Immature natural killer cell (primary cell): ENCODE measurements around the gene RNU1-4. TPM values are rescaled to one million over a fixed set of nuclear protein-coding genes. Genes with fewer than 3 reads are reported as not detected.
"Not testable (repeated sequence)": the region's sequence is repeated elsewhere in the genome, so short reads cannot be mapped to it uniquely, and the experiment has no call there.

Source experiments
- DNase-seq, 3 donors: peaks; one replicate each; pipeline ENCODE4 v3.0.0; 2022; ENCODE audit warnings: mixed read lengths in 1 of 3
- H3K27ac Mint-ChIP-seq, 6 donors: one replicate each; pipeline ENCODE4 v1.8.0; 2020; ENCODE audit warnings: mixed read lengths in 6 of 6, mild to moderate bottlenecking in 5 of 6, inconsistent platforms in 4 of 6, moderate library complexity in 3 of 6
- H3K27me3 Mint-ChIP-seq, 3 donors: one replicate each; pipeline ENCODE4 v1.8.0; 2020 to 2021; ENCODE audit warnings: low read depth in 3 of 3, mild to moderate bottlenecking in 3 of 3, mixed read lengths in 3 of 3, moderate library complexity in 3 of 3, inconsistent platforms in 1 of 3
- H3K36me3 Mint-ChIP-seq, 3 donors: one replicate each; pipeline ENCODE4 v1.8.0; 2020; ENCODE audit warnings: mixed read lengths in 3 of 3, inconsistent platforms in 2 of 3, mild to moderate bottlenecking in 2 of 3
- H3K4me1 Mint-ChIP-seq, 2 donors: one replicate each; pipeline ENCODE4 v1.8.0; 2020; ENCODE audit warnings: inconsistent platforms in 2 of 2, mild to moderate bottlenecking in 2 of 2, mixed read lengths in 2 of 2, moderate library complexity in 1 of 2
- H3K4me3 Mint-ChIP-seq, 5 donors: one replicate each; pipeline ENCODE4 v1.8.0; 2020; ENCODE audit warnings: mild to moderate bottlenecking in 5 of 5, mixed read lengths in 5 of 5, inconsistent platforms in 3 of 5, moderate library complexity in 3 of 5
- H3K9me3 Mint-ChIP-seq, 6 donors: one replicate each; pipeline ENCODE4 v1.8.0; 2020; ENCODE audit warnings: mild to moderate bottlenecking in 6 of 6, mixed read lengths in 6 of 6, inconsistent platforms in 4 of 6, moderate library complexity in 3 of 6
- polyA plus RNA-seq, 3 donors: library from polyadenylated mRNA; unstranded; fragments of 300-500 nt; fragmentation: Illumina TruSeq; gene quantifications; one replicate each; pipeline ENCODE4 v1.2.3, GENCODE V29; 2021

Gene RNU1-4
- polyA plus RNA-seq, 3 donors from 2014 or later, result 28.1 TPM; not detected in 2

DNA sequence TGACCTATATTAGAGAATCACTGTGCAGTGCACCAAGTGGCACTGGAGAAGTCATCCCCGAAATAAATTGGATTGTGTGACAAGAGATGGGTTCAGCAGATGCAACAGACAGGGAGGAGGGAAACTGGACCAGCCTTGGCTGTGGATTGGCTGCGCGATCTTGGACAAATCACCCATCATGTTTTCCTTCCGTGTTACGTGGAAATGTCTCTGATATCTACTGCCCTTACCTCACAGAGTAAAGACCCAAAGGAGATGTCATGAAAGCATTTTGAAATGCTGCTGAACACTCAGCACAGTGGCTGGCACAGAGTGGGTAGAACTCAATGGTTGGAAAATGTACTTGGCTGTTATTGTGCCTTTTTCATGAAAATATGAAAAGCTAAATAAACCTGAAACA is 39.2 kb downstream of the RNU1-4 start:
- H3K27me3 Mint-ChIP-seq, H3K36me3 Mint-ChIP-seq, H3K4me3 Mint-ChIP-seq, H3K9me3 Mint-ChIP-seq, DNase-seq, H3K27ac Mint-ChIP-seq, H3K4me1 Mint-ChIP-seq: not testable (repeated sequence)

- not testable (repeated sequence) for H3K36me3 Mint-ChIP-seq, H3K4me3 Mint-ChIP-seq, DNase-seq, H3K27ac Mint-ChIP-seq, H3K4me1 Mint-ChIP-seq, H3K9me3 Mint-ChIP-seq, H3K27me3 Mint-ChIP-seq
Observed at GRCh38 chr1:16781033-16781432, 40.7 kb downstream of the RNU1-4 start.

DNA sequence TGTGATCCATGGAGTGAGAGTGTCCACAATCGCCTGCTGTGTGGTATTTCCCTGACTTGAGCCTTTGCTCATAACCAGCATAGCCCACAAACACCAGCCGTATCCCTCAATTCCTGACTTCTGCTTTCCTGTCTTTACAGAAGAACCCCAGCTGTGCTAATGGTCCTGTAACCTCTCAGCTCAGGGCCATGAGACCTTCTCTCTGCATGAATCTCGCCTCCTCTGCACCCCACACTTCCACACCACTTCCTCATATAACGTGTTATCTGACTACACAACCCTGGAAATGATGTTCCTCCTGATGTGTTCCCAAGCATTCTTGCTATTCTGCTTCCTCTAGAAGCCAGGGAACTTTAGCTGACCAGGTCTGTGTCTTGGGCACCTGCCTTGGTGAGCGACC is 41.3 kb downstream of the RNU1-4 start:
- H3K4me3 Mint-ChIP-seq, DNase-seq: not testable (repeated sequence)

DNA sequence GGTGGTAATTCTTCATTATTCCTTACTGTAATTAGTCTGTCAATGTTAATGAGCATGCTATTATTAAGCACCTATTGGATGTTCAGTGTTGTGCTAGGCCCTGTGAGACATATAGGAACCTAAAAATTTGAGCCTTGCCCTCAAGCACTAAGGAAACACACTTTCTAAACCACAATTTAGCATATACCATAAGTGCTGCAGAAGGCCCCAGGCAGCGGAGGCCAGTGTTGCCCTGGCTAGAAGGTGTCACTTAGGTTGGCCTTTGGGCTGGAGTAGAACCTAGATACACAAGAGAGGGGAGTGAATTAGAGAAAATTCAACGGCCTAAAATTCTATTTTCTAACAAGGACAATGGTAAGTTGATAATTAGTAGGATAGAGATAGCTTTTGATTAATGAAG is 44.6 kb downstream of the RNU1-4 start:
- H3K36me3 Mint-ChIP-seq, H3K27ac Mint-ChIP-seq, DNase-seq, H3K4me3 Mint-ChIP-seq, H3K9me3 Mint-ChIP-seq, H3K27me3 Mint-ChIP-seq, H3K4me1 Mint-ChIP-seq: not testable (repeated sequence)

More for the DNA sequence above, 41.3 kb downstream of the RNU1-4 start:
- not testable (repeated sequence) for H3K27me3 Mint-ChIP-seq, H3K4me1 Mint-ChIP-seq, H3K27ac Mint-ChIP-seq, H3K9me3 Mint-ChIP-seq, H3K36me3 Mint-ChIP-seq

DNA sequence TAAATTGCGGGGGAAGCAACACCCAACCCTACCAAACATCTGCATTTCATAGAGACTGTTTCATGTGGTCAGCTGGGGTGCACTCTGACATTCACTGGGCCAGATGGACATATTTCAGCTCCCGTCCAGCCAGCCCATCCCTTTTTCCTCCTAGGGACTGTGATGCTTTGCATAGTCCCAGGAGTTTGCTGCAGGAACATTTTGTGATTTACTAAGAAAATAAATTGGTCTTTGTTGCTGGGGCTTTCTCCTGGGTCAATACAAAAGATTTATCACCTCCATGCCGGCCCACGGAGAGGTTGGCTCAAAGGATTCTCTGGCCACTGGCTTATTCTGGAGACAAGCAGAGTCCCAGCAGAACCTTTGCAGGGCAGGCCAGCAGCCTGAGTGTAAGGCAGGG is 46.0 kb downstream of the RNU1-4 start:
- not testable (repeated sequence) for H3K4me3 Mint-ChIP-seq, H3K36me3 Mint-ChIP-seq, H3K4me1 Mint-ChIP-seq, H3K27ac Mint-ChIP-seq, DNase-seq, H3K27me3 Mint-ChIP-seq, H3K9me3 Mint-ChIP-seq

- H3K27ac Mint-ChIP-seq, DNase-seq: not testable (repeated sequence)
Observed at GRCh38 chr1:16787175-16787574, 46.9 kb downstream of the RNU1-4 start.

DNA sequence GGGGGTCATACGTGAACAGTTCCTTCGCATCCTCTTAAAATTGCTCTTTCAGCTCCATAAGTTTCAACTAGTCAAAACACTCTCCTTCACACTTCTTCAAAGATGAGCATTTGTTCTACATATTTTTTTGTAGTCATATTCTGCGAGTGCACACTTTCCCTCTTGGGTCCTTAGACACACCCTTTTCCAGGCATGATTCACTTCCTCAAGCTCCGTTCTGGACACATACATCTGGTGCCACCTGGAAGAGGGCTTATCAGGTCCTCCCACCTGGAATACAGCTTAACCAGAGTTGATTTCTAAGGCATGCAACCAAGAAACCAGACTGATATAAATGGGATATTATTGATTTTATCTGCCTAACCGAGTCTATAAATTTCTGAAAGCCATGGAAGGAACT is 47.4 kb downstream of the RNU1-4 start:
- DNase-seq, H3K4me3 Mint-ChIP-seq, H3K4me1 Mint-ChIP-seq, H3K27me3 Mint-ChIP-seq, H3K9me3 Mint-ChIP-seq, H3K36me3 Mint-ChIP-seq, H3K27ac Mint-ChIP-seq: not testable (repeated sequence)

More at GRCh38 chr1:16787175-16787574, 46.9 kb downstream of the RNU1-4 start:
- H3K4me3 Mint-ChIP-seq, H3K4me1 Mint-ChIP-seq, H3K27me3 Mint-ChIP-seq, H3K36me3 Mint-ChIP-seq, H3K9me3 Mint-ChIP-seq: not testable (repeated sequence)

Other genes with a start within 250 kb of the RNU1-4 start
- 10 to 100 TPM in 1 of 3 donors, not detected in 2; 28.1 TPM for gene RNU1-1, start 226.2 kb upstream of the RNU1-4 start, polyA plus RNA-seq
- 1 to 10 TPM; 4.5 to 9.1 (median 6.9) TPM for gene NBPF1, start 127.0 kb upstream of the RNU1-4 start, polyA plus RNA-seq
- 10 to 100 TPM in 1 of 3 donors, not detected in 2; 28.1 TPM for gene RNU1-3, start 73.6 kb upstream of the RNU1-4 start, polyA plus RNA-seq
- 10 to 100 TPM in 1 of 3 donors, not detected in 2; 28.1 TPM for gene RNU1-2, start 155.5 kb downstream of the RNU1-4 start, polyA plus RNA-seq
- 1 to 10 TPM in 2 of 3 donors, under 1 TPM in 1; 0.35 to 6.5 (median 5.4) TPM for gene CROCC, start 181.4 kb downstream of the RNU1-4 start, polyA plus RNA-seq
- not detected for gene MFAP2, start 240.1 kb downstream of the RNU1-4 start, polyA plus RNA-seq